ENCODE measurements around the gene SLC43A2.
A peak's percentile ranks its signal among the peaks of the same experiment; 100 is the strongest.
"Not testable (repeated sequence)": the region's sequence is repeated elsewhere in the genome, so short reads cannot be mapped to it uniquely, and the experiment has no call there.

SLC43A2 gene

GRCh38 chr17:1590029-1590746 is 38.4 kb downstream of the SLC43A2 start:
- DNase-seq (ENCODE audit: low read depth in 2 of 2) = no peak

- DNase-seq (ENCODE audit: low read depth in 2 of 2) = no peak
Observed at GRCh38 chr17:1588821-1589585, 39.6 kb downstream of the SLC43A2 start.

DNA sequence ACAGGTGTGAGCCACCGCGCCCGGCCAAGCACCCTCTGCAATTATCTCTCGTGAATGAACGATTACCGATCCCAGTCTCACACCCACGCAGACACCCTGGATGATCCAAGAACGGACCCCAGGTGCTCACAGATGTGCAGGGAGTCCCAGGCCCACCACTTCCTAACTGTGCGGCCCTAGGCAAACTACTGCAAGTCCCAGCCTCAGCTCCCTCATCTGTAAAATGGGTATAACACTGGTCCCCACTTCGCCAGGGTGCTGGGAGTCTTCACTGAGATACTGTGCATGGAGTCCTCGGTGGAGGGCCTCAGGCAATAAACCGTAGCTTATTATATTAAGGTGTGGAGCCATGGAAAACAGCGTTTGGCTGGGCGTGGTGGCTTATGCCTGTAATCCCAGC is 44.5 kb downstream of the SLC43A2 start:
- DNase-seq (ENCODE audit: low read depth in 2 of 2) = no peak

- DNase-seq (ENCODE audit: low read depth in 2 of 2) = no peak
Observed at GRCh38 chr17:1583556-1583955, 45.1 kb downstream of the SLC43A2 start.

GRCh38 chr17:1582374-1582773 is 46.3 kb downstream of the SLC43A2 start:
- no peak for DNase-seq (ENCODE audit: low read depth in 2 of 2)

DNA sequence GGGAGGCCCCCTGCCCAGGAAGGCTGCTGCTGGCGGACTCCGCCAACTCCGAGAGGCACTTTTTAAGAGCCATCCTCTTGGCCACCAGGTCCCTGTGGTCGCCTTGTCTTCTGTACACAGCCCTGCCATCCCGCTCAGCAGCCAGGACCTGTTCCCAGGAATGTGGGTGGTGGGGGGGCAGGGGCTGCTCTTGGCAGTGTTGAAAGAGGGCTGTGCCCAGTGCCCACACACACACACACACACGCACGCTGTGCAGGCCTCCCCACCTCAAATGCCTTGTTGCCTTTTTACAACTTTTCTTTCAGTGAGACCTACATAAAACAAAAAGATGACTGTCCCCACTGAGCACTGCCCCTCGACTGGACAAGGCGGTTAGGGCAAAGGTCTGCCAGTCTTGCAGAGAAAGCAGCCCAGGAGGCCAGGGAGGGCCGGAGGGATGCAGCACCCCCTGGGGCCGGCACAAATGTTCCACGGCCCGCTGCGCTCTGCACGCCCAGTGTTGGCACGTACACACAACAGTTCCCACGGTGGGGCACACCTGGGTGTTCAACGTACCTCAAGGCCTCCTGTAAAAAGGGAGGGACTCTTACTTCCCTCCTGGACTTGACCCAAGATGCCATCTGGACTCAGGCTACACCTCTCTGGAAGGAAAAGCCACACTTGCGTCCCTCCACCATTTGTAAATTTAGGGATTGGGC is 47.5 kb downstream of the SLC43A2 start:
- no peak for DNase-seq (ENCODE audit: low read depth in 2 of 2)

DNA sequence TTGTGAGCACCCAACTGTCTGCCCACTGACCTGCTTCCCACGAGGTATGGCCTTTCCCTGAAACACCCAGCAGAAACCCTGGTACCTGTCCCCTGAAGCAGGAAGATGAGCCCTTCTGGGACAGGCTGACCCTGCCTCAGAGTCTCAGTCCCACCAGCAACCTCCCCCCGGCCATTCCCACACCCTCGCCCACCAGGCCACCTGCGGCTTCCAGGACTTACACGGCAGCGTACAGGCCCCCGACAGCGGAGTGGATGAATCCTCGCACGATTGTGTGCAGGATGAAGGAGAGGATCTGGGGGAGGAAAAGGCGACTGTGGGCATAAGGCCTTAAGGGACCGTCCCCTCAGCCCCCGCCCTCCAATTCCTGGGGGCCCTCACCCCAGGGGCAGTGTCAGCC is 50.6 kb downstream of the SLC43A2 start:
- no peak for DNase-seq (ENCODE audit: low read depth in 2 of 2)

DNA sequence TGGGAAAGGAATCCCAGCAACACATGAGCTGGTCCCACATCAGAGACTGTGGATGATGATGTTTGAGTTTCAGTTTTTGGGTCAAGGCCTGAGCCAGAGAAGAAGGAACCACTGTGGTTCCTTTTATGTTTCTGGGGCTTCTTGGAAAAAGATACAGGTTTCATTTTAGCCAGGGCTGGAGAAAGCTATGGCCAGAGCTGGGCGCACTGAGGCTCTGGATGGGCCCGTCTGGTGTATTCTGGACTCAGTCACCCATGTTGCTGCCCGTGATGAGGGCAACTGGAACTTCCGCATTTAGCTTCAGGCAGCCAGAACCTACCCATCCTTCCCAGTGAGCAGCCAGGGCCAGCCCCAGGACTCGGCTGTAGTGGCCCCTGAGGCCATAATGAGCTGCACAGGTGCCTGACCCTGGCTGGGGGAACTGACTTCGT is 51.0 kb downstream of the SLC43A2 start:
- DNase-seq (ENCODE audit: low read depth in 2 of 2) = no peak

DNA sequence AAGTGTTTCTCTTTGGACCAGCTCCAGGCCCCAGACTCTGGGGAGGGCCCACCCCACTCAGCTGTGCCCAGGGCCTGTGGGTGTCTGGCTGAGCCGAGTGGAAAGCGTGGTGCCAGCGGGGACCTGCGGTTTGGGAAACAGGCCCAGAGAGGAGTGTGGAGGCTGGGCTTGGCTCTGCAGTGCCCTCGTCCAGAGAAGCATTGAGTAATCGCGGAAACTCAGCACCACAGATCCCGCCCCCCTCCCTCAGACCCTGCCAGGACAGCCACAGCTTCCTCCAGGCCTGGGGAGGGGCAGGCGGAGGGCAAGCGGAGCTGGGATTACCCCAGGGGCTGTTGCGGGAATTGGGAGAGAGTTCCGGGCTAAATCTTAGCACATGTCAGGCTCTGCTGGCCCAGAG is 51.5 kb downstream of the SLC43A2 start:
- DNase-seq (ENCODE audit: low read depth in 2 of 2) = no peak

- DNase-seq (ENCODE audit: low read depth in 2 of 2) = no peak
Observed at GRCh38 chr17:1576500-1576899, 52.1 kb downstream of the SLC43A2 start.

DNA sequence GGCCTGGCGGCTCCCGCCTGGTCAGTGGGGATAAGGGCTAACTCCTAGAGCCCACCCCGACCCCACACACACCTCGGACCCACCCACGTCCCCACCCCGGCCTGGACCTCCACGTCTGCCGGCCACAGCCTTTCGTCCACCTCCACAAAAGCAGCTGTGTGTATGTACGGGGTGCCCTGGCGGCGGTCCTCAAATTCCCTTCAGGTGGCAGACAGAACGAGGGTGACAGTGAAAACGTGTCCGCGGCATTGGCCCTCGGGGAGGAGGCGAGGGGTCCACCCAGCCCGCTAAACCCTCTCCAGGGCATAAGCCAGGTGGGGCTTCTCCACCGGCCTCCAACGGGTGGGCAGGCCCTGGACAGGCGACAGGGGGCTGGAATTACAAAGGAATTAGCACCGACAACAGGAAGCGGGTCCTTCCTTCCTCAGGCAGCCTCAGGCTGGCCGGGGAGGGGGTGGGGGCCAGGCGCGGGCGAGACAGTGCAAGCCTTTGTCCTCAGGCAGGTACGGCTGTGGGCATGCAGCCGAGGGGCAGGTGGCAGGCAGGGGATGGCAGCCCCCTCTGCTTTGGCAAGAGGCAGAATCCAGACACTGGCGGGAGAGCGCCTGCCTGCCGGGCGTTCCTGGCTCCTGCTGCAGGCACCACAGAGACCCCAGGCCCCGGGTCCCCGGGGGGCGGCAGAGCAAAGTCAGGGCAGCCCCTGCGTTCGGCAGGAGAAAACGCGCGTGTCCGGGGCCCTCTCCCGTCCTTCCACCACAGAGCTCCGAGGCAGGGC is 53.8 kb downstream of the SLC43A2 start:
- no peak for DNase-seq (ENCODE audit: low read depth in 2 of 2)

GRCh38 chr17:1573932-1574696 is 54.5 kb downstream of the SLC43A2 start:
- DNase-seq (ENCODE audit: low read depth in 2 of 2) = peak in 1 of 2 donors; percentile 40

DNA sequence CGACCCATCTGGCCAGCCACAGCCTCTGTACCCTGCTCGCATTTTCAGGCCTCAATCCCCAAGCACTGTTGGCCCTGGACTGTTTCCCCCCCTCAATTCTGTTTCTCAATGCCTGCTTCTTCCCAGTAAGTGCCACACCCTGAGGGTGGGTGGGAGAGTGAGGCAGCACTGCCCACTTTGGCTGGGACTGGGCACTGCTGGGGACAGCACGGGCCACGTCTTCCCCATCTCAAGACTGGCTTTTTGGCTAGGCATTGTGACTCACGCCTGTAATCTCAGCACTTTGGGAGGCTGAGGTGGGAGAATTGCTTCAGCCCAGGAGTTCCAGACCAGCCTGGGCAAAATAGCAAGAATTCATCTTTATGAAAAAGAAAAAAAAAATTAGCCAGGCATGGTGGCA is 56.0 kb downstream of the SLC43A2 start:
- not testable (repeated sequence) for DNase-seq (ENCODE audit: low read depth in 2 of 2)

DNA sequence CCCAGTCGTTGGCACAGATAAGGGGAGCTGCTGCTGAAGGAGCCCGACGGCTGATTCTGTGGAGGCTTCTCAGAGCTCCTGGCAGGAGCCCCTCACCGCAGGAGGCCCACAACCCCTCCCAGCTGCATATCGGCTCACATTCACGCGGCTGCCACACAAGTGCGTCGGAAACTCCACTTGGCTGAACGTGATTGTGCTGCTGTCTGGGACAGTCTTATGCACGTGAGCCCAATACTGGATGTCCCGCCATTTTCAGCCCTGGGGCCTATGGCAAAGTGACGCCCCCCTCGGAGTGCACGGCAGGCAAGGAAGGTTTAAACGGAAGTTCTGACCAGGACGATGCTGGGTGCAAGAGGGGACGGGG is 57.3 kb downstream of the SLC43A2 start:
- no peak for DNase-seq (ENCODE audit: low read depth in 2 of 2)

- no peak for DNase-seq (ENCODE audit: low read depth in 2 of 2)
Observed at GRCh38 chr17:1568950-1569810, 59.5 kb downstream of the SLC43A2 start.

GRCh38 chr17:1566505-1567199 is 62.0 kb downstream of the SLC43A2 start:
- no peak for DNase-seq (ENCODE audit: low read depth in 2 of 2)

GRCh38 chr17:1565877-1566276 is 62.8 kb downstream of the SLC43A2 start:
- DNase-seq (ENCODE audit: low read depth in 2 of 2) = no peak

DNA sequence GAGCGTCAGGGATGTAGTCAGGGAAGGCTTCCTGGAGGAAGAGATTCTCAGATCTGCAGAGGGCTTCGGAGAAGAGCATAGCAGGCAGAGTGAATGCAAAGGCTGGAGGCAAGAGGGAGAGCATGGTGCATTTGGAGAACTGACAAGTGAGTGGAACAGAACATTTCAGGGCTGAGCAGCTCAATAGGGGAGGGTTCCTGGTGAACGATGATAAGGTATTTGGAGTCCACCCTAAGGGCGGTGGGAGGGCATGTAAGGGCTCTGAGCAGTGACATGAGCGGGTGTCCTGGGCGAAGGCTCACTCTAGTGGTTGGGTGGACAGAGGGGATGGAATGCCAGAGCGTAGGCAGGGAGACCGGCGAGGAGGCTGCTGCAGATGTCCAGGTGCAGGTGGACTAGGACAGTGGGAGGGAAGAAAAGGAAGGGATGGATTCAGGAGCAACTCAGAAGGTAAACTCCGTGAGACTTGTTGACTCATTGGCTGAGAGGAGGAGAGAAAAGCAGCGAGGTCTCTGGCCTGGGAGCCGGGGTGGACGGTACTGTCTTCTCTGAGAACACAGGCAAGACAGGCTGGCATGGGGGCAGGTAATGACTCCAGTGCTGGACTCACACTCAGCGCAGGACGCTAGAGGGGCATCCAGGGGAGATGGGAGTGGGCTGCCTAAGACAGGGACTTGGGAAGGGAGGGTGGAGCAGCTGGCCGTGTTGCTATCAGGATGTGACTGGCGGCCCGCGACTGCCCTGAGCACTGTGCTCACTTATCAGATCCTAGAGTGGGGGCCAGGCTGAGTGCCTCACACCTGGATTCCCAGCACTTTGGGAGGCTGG is 64.6 kb downstream of the SLC43A2 start:
- no peak for DNase-seq (ENCODE audit: low read depth in 2 of 2)

GRCh38 chr17:1563471-1563785 is 65.2 kb downstream of the SLC43A2 start:
- DNase-seq (ENCODE audit: low read depth in 2 of 2) = not testable (repeated sequence)
